K562 (cell line): Measurements from ENCODE around the gene OR10P1. TPM values are rescaled to one million over a fixed set of nuclear protein-coding genes. Genes with fewer than 3 reads are reported as not detected.

ENCODE experiments used
- ATAC-seq: fragments of 200-7000 bp; cut with Tn5 transposase; 3 replicates; pipeline ENCODE4 v1.9.1; 2020; ENCODE audit warnings: moderate library complexity
- BruUV-seq: library from RNA; stranded (reverse); fragments of 400-500 nt; replicated peaks from 2 replicates; lab custom pipeline; 2021; lab: Mats Ljungman, UMichigan
- CTCF ChIA-PET: fragments of 300-600 bp; formaldehyde crosslinking; extraction: SDS; loops from one replicate; lab custom pipeline; 2021; ENCODE audit warnings: low intra/inter-chr PET ratio; lab: Yijun Ruan, JAX
- POLR2A ChIA-PET: fragments of 300-600, 350-650 bp; sonication (Branson Sonifier 250); formaldehyde crosslinking; extraction: SDS; loops from one replicate; lab custom pipeline; 2021; ENCODE audit warnings: antibody characterized with exemption, inconsistent platforms; lab: Yijun Ruan, JAX
- DNase-seq, 4 experiments: peaks; one replicate each; pipeline versions ENCODE4 v3.0.0 to v3.0.0-alpha.2; 2011 to 2018; ENCODE audit warnings: low spot score in 3 of 4, mixed read lengths in 3 of 4; ENCODE audit errors: extremely low read depth in 1 of 4
- FAIRE-seq: peaks from 2 replicates; lab custom pipeline; 2011; peaks lifted over from hg19 to GRCh38; lab: Jason Lieb, UNC
- H2AFZ ChIP-seq: 2 replicates; pipeline ENCODE4 v1.6.0; 2011; ENCODE audit warnings: low read depth, low read length, control low read depth, inconsistent platforms
- H3K27ac ChIP-seq: fragments of 200-600 bp; 3 replicates; pipeline ENCODE4 v1.8.0; 2011; ENCODE audit warnings: low read depth, mild to moderate bottlenecking, control low read depth, inconsistent platforms, low read length, moderate library complexity, mixed read lengths; ENCODE audit errors: extremely low read depth
- H3K27me3 ChIP-seq, 2 experiments: fragments of 300-600 bp in 1 of 2; 2 replicates in 1 of 2; 3 replicates in 1 of 2; pipeline versions ENCODE4 v1.6.0 to v1.8.0; 2011; ENCODE audit warnings: inconsistent platforms in 2 of 2, low read length in 2 of 2, mild to moderate bottlenecking in 1 of 2, mixed read lengths in 1 of 2, moderate library complexity in 1 of 2; ENCODE audit not compliant: control insufficient read depth in 2 of 2, insufficient read depth in 2 of 2
- H3K36me3 ChIP-seq: fragments of 300-600 bp; 3 replicates; pipeline ENCODE4 v1.8.0; 2011; ENCODE audit warnings: mild to moderate bottlenecking, low read length, inconsistent platforms; ENCODE audit not compliant: control insufficient read depth, insufficient read depth
- H3K4me1 ChIP-seq, 2 experiments: fragments of 200-600 bp in 1 of 2; replicated peaks in 1 of 2; 2 replicates in 1 of 2; 3 replicates in 1 of 2; pipeline versions ENCODE4 v1.5.1 to v1.8.0; 2011; ENCODE audit warnings: inconsistent platforms in 2 of 2, low read length in 2 of 2, mild to moderate bottlenecking in 1 of 2, mixed read lengths in 1 of 2, moderate library complexity in 1 of 2; ENCODE audit not compliant: control insufficient read depth in 2 of 2, insufficient read depth in 2 of 2
- H3K4me2 ChIP-seq: 2 replicates; pipeline ENCODE4 v1.6.1; 2011; ENCODE audit warnings: low read length, control low read depth, inconsistent platforms, mixed read lengths; ENCODE audit not compliant: insufficient read depth
- H3K4me3 ChIP-seq: fragments of 200-600 bp; sonication (generic), shearing (Covaris generic); 2 replicates; pipeline ENCODE4 v1.5.1; 2016; ENCODE audit warnings: control low read depth, inconsistent platforms
- H3K79me2 ChIP-seq: fragments of 200-600 bp; 3 replicates; pipeline ENCODE4 v1.8.0; 2011; ENCODE audit warnings: low read length, inconsistent platforms; ENCODE audit not compliant: control insufficient read depth, insufficient read depth
- H3K9ac ChIP-seq, 2 experiments: 2 replicates each; pipeline versions ENCODE4 v1.6.0 to v1.6.1; 2011; ENCODE audit warnings: low read depth in 2 of 2, low read length in 2 of 2, control low read depth in 1 of 2, inconsistent platforms in 1 of 2, mild to moderate bottlenecking in 1 of 2, mixed read lengths in 1 of 2; ENCODE audit not compliant: insufficient read depth in 1 of 2
- H3K9me1 ChIP-seq: one replicate; pipeline ENCODE4 v1.6.0; 2011; ENCODE audit warnings: inconsistent platforms, mild to moderate bottlenecking, low read length, moderate library complexity; ENCODE audit not compliant: control insufficient read depth, insufficient read depth
- H3K9me3 ChIP-seq: replicated peaks from 2 replicates; pipeline ENCODE4 v1.5.1; 2011; ENCODE audit warnings: low read depth, low read length, inconsistent platforms; ENCODE audit not compliant: control insufficient read depth, insufficient read depth
- H4K20me1 ChIP-seq: replicated peaks from 2 replicates; pipeline ENCODE4 v1.6.1; 2011; ENCODE audit warnings: low read length, inconsistent platforms, mixed read lengths; ENCODE audit not compliant: control insufficient read depth, insufficient read depth
- CAMTA2 ChIP-seq: fragments of 250-450 bp; sonication (Bioruptor Pico); conservative IDR thresholded peaks from 2 replicates; pipeline ENCODE4 v1.5.1; 2022
- CTCFL ChIP-seq: IDR thresholded peaks from 2 replicates; pipeline ENCODE4 v1.6.1; 2011; ENCODE audit warnings: borderline replicate concordance, low read depth, mild to moderate bottlenecking, moderate library complexity, low read length; ENCODE audit not compliant: insufficient read depth, poor library complexity, severe bottlenecking
- HSF4 ChIP-seq: fragments of 250-450 bp; sonication (Bioruptor Pico); IDR thresholded peaks from 2 replicates; pipeline ENCODE4 v2.1.2; 2022; ENCODE audit warnings: mild to moderate bottlenecking, moderate library complexity, borderline replicate concordance
- IRF2 ChIP-seq: sonication (generic); formaldehyde crosslinking; IDR thresholded peaks from 2 replicates; pipeline ENCODE4 v1.8.1; 2022; ENCODE audit warnings: mild to moderate bottlenecking, missing genetic modification reagents
- MECOM ChIP-seq: fragments of 250-450 bp; sonication (Bioruptor Pico); IDR thresholded peaks from 2 replicates; pipeline ENCODE4 v1.8.0; 2022; ENCODE audit warnings: inconsistent platforms
- RBBP5 ChIP-seq: fragments of 200-600 bp; sonication (generic); IDR thresholded peaks from 2 replicates; pipeline ENCODE4 v1.6.1; 2012; ENCODE audit warnings: borderline replicate concordance, mild to moderate bottlenecking, low read length, control low read depth, inconsistent platforms; ENCODE audit not compliant: insufficient read depth, poor library complexity, severe bottlenecking
- ZFP1 ChIP-seq: fragments of 450-650 bp; formaldehyde crosslinking; IDR thresholded peaks from 2 replicates; pipeline ENCODE4 v1.4.0; 2020; ENCODE audit warnings: mild to moderate bottlenecking, mixed read lengths
- ZFP91 ChIP-seq: sonication (generic); formaldehyde crosslinking; IDR thresholded peaks from 2 replicates; pipeline ENCODE4 v1.8.0; 2022; ENCODE audit warnings: mild to moderate bottlenecking, missing genetic modification reagents
- ZNF146 ChIP-seq: IDR thresholded peaks from one replicate; pipeline ENCODE4 v1.6.1; 2018; ENCODE audit warnings: missing compliant biosample characterization; ENCODE audit not compliant: unreplicated experiment
- ZNF589 ChIP-seq: fragments of 200-800 bp; sonication (Bioruptor generic); IDR thresholded peaks from 2 replicates; pipeline ENCODE4 v1.6.1; 2016; ENCODE audit warnings: low read depth, missing genetic modification characterization, missing compliant biosample characterization
- ZNF75A ChIP-seq: fragments of 450-650 bp; formaldehyde crosslinking; IDR thresholded peaks from 2 replicates; pipeline ENCODE4 v1.4.0; 2020; ENCODE audit warnings: mild to moderate bottlenecking
- ZZZ3 ChIP-seq: fragments of 450-650 bp; IDR thresholded peaks from 2 replicates; pipeline ENCODE4 v1.6.1; 2016; ENCODE audit warnings: antibody characterized with exemption, mild to moderate bottlenecking, moderate library complexity
- WGBS: fragments of 100-300 bp; shearing (Covaris generic); methylation state at CpG from one replicate; pipeline ENCODE4 v1.1.6; 2016; ENCODE audit warnings: low coverage, mixed read lengths; ENCODE audit not compliant: insufficient coverage; ENCODE audit errors: missing lambda C conversion rate; 5-methylcytosine and 5-hydroxymethylcytosine counted together
- in situ Hi-C: fragments of 300-500 bp; cut with MboI; formaldehyde crosslinking; loops from 4 replicates; pipeline ENCODE4 v1.15.0; 2018; ENCODE audit warnings: inconsistent platforms, mixed read lengths
- intact Hi-C: fragments of 100-400 bp; cut with micrococcal nuclease; formaldehyde crosslinking; loops from 2 replicates; pipeline ENCODE4 v1.14.2; 2022
- polyA plus RNA-seq, 8 experiments: library from polyadenylated mRNA; depleted of rRNA in 4 of 8; stranded (reverse) in 5 of 8; unstranded in 3 of 8; fragments of >200 nt; fragmentation: Nextera tagmentation in 2 of 8; fragmentation: Illumina TruSeq in 1 of 8; extraction: Ambion mirVana in 2 of 8; extraction: Trizol in 1 of 8; gene quantifications; 2 replicates each; pipeline versions ENCODE4 v1.2.1 to v1.2.3, GENCODE V29; 2011 to 2014; ENCODE audit warnings: inconsistent platforms in 1 of 8, missing spikeins in 1 of 8
- total RNA-seq, 7 experiments: library from RNA; depleted of rRNA in 6 of 7; stranded (reverse); fragments of >200 nt in 6 of 7; fragmentation: Illumina TruSeq in 2 of 7; extraction: Trizol in 2 of 7; gene quantifications; 2 replicates each; pipeline versions ENCODE4 v1.2.1 to v1.2.3, GENCODE V29; 2011 to 2021; ENCODE audit warnings: low replicate concordance in 1 of 7

Gene OR10P1
- total and polyA plus RNA-seq, 9 of the 15 experiments (the other 6 are each of a cell fraction or from before 2014, with no cell fraction given): not detected

GRCh38 chr12:55631056-55631455 is 5.6 kb upstream of the OR10P1 start:
- Histone ChIP-seq H3K4me2 (no peak overlapping the region), H3K9me3 (no peaks in the 10 kb centered on the region), H3K36me3 (no peaks in the 10 kb centered on the region), H3K9ac (no peak overlapping the region), H3K79me2 (no peaks in the 10 kb centered on the region), H3K27ac (no peak overlapping the region), H2AFZ (no peak overlapping the region), H3K4me3 (no peak overlapping the region), H3K9me1 (no peaks in the 10 kb centered on the region), H4K20me1 (peaks cover 5% of the 10 kb centered on the region; the same call in 1 of the 2 replicates), H3K27me3 (peaks cover 8 to 22% of the 10 kb centered on the region in 2 experiments; a peak in 3 of 5 replicates), H3K4me1 (no peaks in the 10 kb centered on the region)
- CTCF ChIA-PET: no interaction called here
- DNase-seq (no peak), ATAC-seq (no peak), FAIRE-seq (no peak)
- WGBS: 0% methylated on average over 1 of the region's 1 CpG
- POLR2A ChIA-PET: no interaction called here
- intact Hi-C loops: no loop called here
- no TSS peak for BruUV-seq
- TF ChIP-seq HSF4 (CRISPR knock-in tag): no peak
- no peak for TF ChIP-seq ZNF146 (CRISPR knock-in tag)
- TF ChIP-seq ZZZ3: no peak
- TF ChIP-seq ZNF589 (CRISPR knock-in tag): no peak
- TF ChIP-seq ZFP1: no peak
- in situ Hi-C loops: no loop called here

- no TSS peak for BruUV-seq
- in situ Hi-C loops (no loop called here), intact Hi-C loops (no loop called here)
- H3K4me1 ChIP-seq: no peaks in the 10 kb centered on the region
- peaks cover 11 to 16% of the 10 kb centered on the region in 2 experiments; a peak in 4 of 5 replicates for H3K27me3 ChIP-seq
- DNase-seq (no peak), ATAC-seq (no peak; the same call in 2 of the 3 replicates), FAIRE-seq (no peak)
- POLR2A ChIA-PET: no interaction called here
- no peak overlapping the region for H3K9ac ChIP-seq
- H4K20me1 ChIP-seq: peaks cover 5% of the 10 kb centered on the region; the same call in 1 of the 2 replicates
- H3K9me3 ChIP-seq: no peaks in the 10 kb centered on the region
- H3K9me1 ChIP-seq: no peaks in the 10 kb centered on the region
- H3K4me2 ChIP-seq: no peak overlapping the region
- no peak overlapping the region for H3K27ac ChIP-seq
- 11% methylated on average over 5 of the region's 5 CpGs for WGBS
- H3K36me3 ChIP-seq: no peaks in the 10 kb centered on the region
- no peak overlapping the region for H3K4me3 ChIP-seq
- no peak overlapping the region for H2AFZ ChIP-seq
- CTCF ChIA-PET: no interaction called here
- H3K79me2 ChIP-seq: no peaks in the 10 kb centered on the region
- TF ChIP-seq CAMTA2 (no peak), IRF2 (CRISPR knock-in tag) (no peak), CTCFL (no peak), RBBP5 (no peak), ZFP91 (no peak), ZNF75A (CRISPR knock-in tag) (no peak), MECOM (CRISPR knock-in tag) (no peak)
Observed at GRCh38 chr12:55631733-55632132, 5.0 kb upstream of the OR10P1 start.
